GM12892 (cell line): ENCODE results near the gene NEFH.

Experiments used
- POLR2A ChIP-seq: IDR thresholded peaks from 2 replicates; pipeline ENCODE4 v1.6.1; 2011; ENCODE audit warnings: low read depth, low read length, control low read depth
- POLR2AphosphoS5 ChIP-seq: IDR thresholded peaks from 2 replicates; pipeline ENCODE4 v1.6.1; 2011; ENCODE audit warnings: low read depth, low read length, control low read depth
- TAF1 ChIP-seq: IDR thresholded peaks from 2 replicates; pipeline ENCODE4 v1.6.1; 2011; ENCODE audit warnings: low read depth, mild to moderate bottlenecking, control low read depth, low read length, borderline replicate concordance

DNA sequence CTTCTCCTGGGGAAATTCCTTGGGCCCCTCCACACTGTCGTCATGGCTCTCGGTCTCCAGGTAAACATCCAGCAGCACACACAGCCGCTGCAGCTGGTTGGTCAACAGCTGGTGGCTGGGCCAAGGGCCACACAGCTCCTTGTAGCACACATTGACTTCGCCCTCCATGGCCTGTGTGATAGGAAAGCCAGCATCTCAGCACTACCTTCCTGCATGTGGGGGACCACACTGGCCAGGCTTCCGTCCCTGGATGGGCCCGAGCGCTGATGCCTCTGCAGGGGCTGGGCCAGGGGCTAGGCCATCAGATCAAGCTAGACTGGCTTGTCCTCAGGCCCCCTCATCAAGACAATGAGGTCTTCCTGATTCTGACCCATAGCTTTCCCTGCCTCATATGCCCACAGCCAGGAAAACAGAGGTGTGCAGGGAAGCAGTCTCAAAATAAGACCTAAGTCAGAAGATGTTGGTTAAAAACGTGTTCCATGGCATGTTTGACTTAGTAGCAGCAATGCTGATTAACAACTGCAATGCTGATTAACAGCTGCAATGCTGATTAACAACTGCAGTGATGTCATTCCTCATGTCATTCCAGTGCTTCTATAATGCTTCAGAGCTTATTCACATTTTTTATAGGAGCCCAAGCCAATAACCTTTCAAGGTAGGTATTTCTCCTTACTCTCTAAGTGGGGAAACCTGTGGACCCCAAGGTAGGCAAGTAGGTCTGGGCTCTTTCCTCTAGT is 31.3 kb downstream of the NEFH start:
- TF ChIP-seq POLR2A (no peak), TAF1 (no peak), POLR2AphosphoS5 (no peak)
